CD8-positive, alpha-beta memory T cell (primary cell): ENCODE measurements around the gene COL26A1. TPM values are rescaled to one million over a fixed set of nuclear protein-coding genes. Genes with fewer than 3 reads are reported as not detected.
A peak's percentile ranks its signal among the peaks of the same experiment; 100 is the strongest.

ENCODE experiments used
- CTCF ChIA-PET: fragments of 350-600 bp; sonication (Branson Sonifier 250); formaldehyde crosslinking; loops from one replicate; lab custom pipeline; 2021; ENCODE audit warnings: antibody characterized with exemption; lab: Charles Lee
- POLR2A ChIA-PET: fragments of 350-600 bp; sonication (Branson Sonifier 250); formaldehyde crosslinking; loops from one replicate; lab custom pipeline; 2021; ENCODE audit warnings: antibody characterized with exemption; lab: Charles Lee
- DNase-seq, 5 donors: peaks; one replicate each; pipeline versions ENCODE4 v3.0.0 to v3.0.0-alpha.2; 2020 to 2022; ENCODE audit warnings: mixed read lengths in 1 of 5
- H3K27ac ChIP-seq: one replicate; pipeline ENCODE4 v1.7.0; 2013; ENCODE audit warnings: low read depth, mild to moderate bottlenecking, low read length, moderate library complexity
- H3K27me3 ChIP-seq: 2 replicates; pipeline ENCODE4 v1.7.0; 2013; ENCODE audit warnings: low read length, mild to moderate bottlenecking; ENCODE audit not compliant: insufficient read depth, poor library complexity, severe bottlenecking
- H3K36me3 ChIP-seq: 2 replicates; pipeline ENCODE4 v1.7.0; 2013; ENCODE audit warnings: mild to moderate bottlenecking, low read length, moderate library complexity; ENCODE audit not compliant: insufficient read depth
- H3K4me1 ChIP-seq: 2 replicates; pipeline ENCODE4 v1.7.0; 2013; ENCODE audit warnings: mild to moderate bottlenecking, low read length, moderate library complexity; ENCODE audit not compliant: insufficient read depth
- H3K4me3 ChIP-seq: 2 replicates; pipeline ENCODE4 v1.7.0; 2013; ENCODE audit warnings: mild to moderate bottlenecking, low read length
- H3K9me3 ChIP-seq: 2 replicates; pipeline ENCODE4 v1.7.0; 2013; ENCODE audit warnings: mild to moderate bottlenecking, low read length
- H3K27ac Mint-ChIP-seq, 8 donors: one replicate each; pipeline ENCODE4 v1.8.0; 2020 to 2021; ENCODE audit warnings: mixed read lengths in 8 of 8, mild to moderate bottlenecking in 6 of 8, inconsistent platforms in 3 of 8, moderate library complexity in 3 of 8
- H3K27me3 Mint-ChIP-seq, 2 donors: one replicate each; pipeline ENCODE4 v1.8.0; 2020 to 2021; ENCODE audit warnings: mixed read lengths in 2 of 2, mild to moderate bottlenecking in 1 of 2, moderate library complexity in 1 of 2
- H3K36me3 Mint-ChIP-seq, 3 donors: one replicate each; pipeline ENCODE4 v1.8.0; 2020 to 2021; ENCODE audit warnings: mixed read lengths in 3 of 3, inconsistent platforms in 1 of 3, mild to moderate bottlenecking in 1 of 3
- H3K4me1 Mint-ChIP-seq, 3 donors: one replicate each; pipeline ENCODE4 v1.8.0; 2020 to 2021; ENCODE audit warnings: mixed read lengths in 3 of 3, inconsistent platforms in 1 of 3, mild to moderate bottlenecking in 1 of 3
- H3K4me3 Mint-ChIP-seq, 7 donors: one replicate each; pipeline ENCODE4 v1.8.0; 2020 to 2021; ENCODE audit warnings: mixed read lengths in 7 of 7, mild to moderate bottlenecking in 6 of 7, moderate library complexity in 4 of 7, inconsistent platforms in 2 of 7
- H3K9me3 Mint-ChIP-seq, 5 donors: one replicate each; pipeline ENCODE4 v1.8.0; 2020 to 2022; ENCODE audit warnings: mixed read lengths in 5 of 5, mild to moderate bottlenecking in 3 of 5, moderate library complexity in 2 of 5, inconsistent platforms in 1 of 5
- polyA plus RNA-seq: library from polyadenylated mRNA; unstranded; fragments of 300-500 nt; fragmentation: Illumina TruSeq; gene quantifications from one replicate; pipeline ENCODE4 v1.2.3, GENCODE V29; 2021
- total RNA-seq, 2 experiments: library from RNA; stranded (reverse); gene quantifications; one replicate each; pipeline ENCODE4 v1.2.3, GENCODE V29; 2021

The COL26A1 gene
- total and polyA plus RNA-seq, 3 experiments from 2014 or later = not detected

DNA sequence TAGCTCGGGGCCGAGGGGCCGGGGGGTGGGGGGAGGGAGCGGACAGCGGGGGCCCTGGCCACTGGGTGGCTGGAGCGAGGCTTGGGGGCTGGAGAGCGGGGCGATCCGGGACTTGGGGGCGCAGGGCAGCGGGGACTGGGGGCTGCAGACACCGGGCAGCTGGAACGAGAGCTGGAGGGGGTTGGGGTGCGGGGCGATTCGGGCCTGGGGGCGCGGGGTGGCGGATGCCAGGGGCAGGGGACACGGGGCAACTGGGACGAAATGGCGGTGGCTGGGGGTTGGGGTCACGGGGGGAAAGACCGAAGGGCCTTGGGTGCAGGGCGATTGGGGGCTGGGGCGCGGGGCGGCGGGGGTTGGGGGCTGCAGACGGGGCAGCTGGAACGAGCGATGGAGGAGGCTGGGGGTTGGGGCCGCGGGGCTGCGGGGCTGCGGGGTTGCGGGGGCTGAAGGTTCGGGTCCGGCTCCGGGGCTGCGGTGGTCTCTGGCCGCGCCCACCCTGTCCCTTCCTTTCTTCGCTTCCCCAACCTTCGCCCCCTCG lies 590 bp downstream of the COL26A1 start:
- Mint-ChIP-seq H3K4me3 (peak overlapping the region in 1 of 7 donors; percentile 69), H3K36me3 (no peaks in the 10 kb centered on the region), H3K9me3 (peaks cover 0 to 4% (median 0%) of the 10 kb centered on the region in 5 donors), H3K27me3 (peaks cover 25 to 43% of the 10 kb centered on the region in 2 donors), H3K27ac (no peak overlapping the region), H3K4me1 (peaks cover 0 to 5% (median 3%) of the 10 kb centered on the region in 3 donors)
- Histone ChIP-seq H3K27ac (no peak overlapping the region), H3K9me3 (no peaks in the 10 kb centered on the region), H3K4me1 (no peaks in the 10 kb centered on the region), H3K36me3 (no peaks in the 10 kb centered on the region), H3K4me3 (peak overlapping the region; percentile 45), H3K27me3 (peaks cover 15% of the 10 kb centered on the region)
- POLR2A ChIA-PET = no interaction called here
- CTCF ChIA-PET = interaction anchor here (0.6 to 1.9 kb wide), 4 partner anchors 29 to 1459 kb away, joined by 3 to 10 read pairs (median 5); no protein-coding TSS in a partner anchor
- no peak for DNase-seq

DNA sequence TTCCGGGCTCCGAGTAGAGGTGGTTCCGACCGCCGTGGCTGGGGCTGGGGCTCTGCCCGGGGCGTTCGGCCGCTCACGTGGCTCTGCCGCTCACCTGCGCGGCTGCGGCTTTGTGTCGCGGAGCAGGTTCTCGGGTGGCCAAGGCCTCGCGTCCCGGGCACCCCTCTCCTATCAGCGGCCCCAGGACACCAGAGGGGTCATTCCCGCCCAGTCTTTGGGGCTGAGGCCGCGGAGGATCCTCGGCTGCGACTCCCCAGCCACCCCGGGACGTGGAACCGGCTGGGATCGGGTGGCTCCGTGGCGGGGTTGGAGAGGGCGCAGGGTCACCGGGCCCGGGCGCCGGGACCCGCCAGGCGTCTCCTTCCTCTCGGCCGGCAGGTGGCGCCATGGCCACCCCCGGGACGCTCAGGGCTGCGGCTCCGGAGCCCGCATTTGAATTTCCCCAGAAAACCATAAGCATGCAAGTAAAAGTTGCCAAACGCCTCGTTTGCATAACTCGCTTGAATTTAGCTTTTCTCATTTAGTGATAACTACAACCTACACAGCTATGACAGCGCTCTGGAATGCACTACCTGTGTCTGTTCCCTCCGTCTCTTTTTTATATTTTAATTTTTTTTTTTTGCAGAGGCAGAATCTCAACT lies 1.2 kb downstream of the COL26A1 start:
- H3K4me1 Mint-ChIP-seq = peaks cover 0 to 5% (median 3%) of the 10 kb centered on the region in 3 donors
- no peak overlapping the region for H3K27ac ChIP-seq
- peak overlapping the region in 6 of 7 donors; percentile 41 to 79 (median 54) for H3K4me3 Mint-ChIP-seq
- H3K9me3 Mint-ChIP-seq = peaks cover 0 to 4% (median 0%) of the 10 kb centered on the region in 5 donors
- peak overlapping the region; percentile 45 for H3K4me3 ChIP-seq
- H3K27me3 ChIP-seq = peaks cover 15% of the 10 kb centered on the region
- H3K4me1 ChIP-seq = no peaks in the 10 kb centered on the region
- H3K36me3 ChIP-seq = no peaks in the 10 kb centered on the region
- H3K36me3 Mint-ChIP-seq = no peaks in the 10 kb centered on the region
- no peak overlapping the region for H3K27ac Mint-ChIP-seq
- H3K9me3 ChIP-seq = no peaks in the 10 kb centered on the region
- ChIA-PET POLR2A (no interaction called here), CTCF (interaction anchor here (0.7 to 1.9 kb wide), 8 partner anchors 8 to 144 kb away, joined by 3 to 10 read pairs (median 6); no protein-coding TSS in a partner anchor)
- peak; percentile 36 to 70 (median 51) for DNase-seq
- H3K27me3 Mint-ChIP-seq = peaks cover 29 to 46% of the 10 kb centered on the region in 2 donors

DNA sequence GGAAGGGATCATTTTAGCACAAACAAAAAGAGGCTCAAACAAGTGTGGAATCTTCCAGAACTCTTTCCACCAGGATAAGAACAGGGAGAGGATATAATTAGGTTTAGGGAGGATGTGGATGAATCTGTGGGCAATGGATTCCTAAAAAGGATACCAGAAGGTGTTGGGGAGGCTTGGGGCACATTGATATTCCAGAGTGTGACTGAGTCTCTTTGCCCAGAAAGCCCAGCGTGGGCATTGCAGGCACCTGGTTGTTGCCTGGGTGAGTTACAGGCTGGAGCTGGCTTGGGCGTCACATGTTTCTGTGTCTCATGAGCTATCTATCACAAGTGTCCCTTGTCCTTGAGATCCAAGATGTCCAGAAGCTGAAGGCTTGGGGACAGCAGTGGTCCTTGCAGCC lies 3.3 kb downstream of the COL26A1 start:
- Histone ChIP-seq H3K9me3 (no peaks in the 10 kb centered on the region), H3K27me3 (peaks cover 15% of the 10 kb centered on the region), H3K36me3 (no peaks in the 10 kb centered on the region), H3K4me1 (no peaks in the 10 kb centered on the region), H3K27ac (no peak overlapping the region), H3K4me3 (no peak overlapping the region)
- no peak for DNase-seq
- CTCF ChIA-PET = interaction anchor here (0.7 to 1.1 kb wide), 2 partner anchors 10 to 46 kb away, joined by 3 read pairs; no protein-coding TSS in a partner anchor
- no peaks in the 10 kb centered on the region for H3K36me3 Mint-ChIP-seq
- POLR2A ChIA-PET = no interaction called here
- H3K9me3 Mint-ChIP-seq = peaks cover 0 to 4% (median 0%) of the 10 kb centered on the region in 5 donors
- peaks cover 25 to 53% of the 10 kb centered on the region in 2 donors for H3K27me3 Mint-ChIP-seq
- no peak overlapping the region for H3K27ac Mint-ChIP-seq
- no peak overlapping the region for H3K4me3 Mint-ChIP-seq
- H3K4me1 Mint-ChIP-seq = peaks cover 0 to 5% (median 3%) of the 10 kb centered on the region in 3 donors

- H3K4me1 Mint-ChIP-seq = no peaks in the 10 kb centered on the region
- peaks cover 24 to 57% of the 10 kb centered on the region in 2 donors for H3K27me3 Mint-ChIP-seq
- POLR2A ChIA-PET = no interaction called here
- H3K27ac Mint-ChIP-seq = no peak overlapping the region
- CTCF ChIA-PET = no interaction called here
- H3K9me3 ChIP-seq = no peaks in the 10 kb centered on the region
- H3K27ac ChIP-seq = no peak overlapping the region
- peaks cover 15% of the 10 kb centered on the region for H3K27me3 ChIP-seq
- H3K4me3 ChIP-seq = no peak overlapping the region
- H3K4me1 ChIP-seq = no peaks in the 10 kb centered on the region
- no peak overlapping the region for H3K4me3 Mint-ChIP-seq
- DNase-seq = no peak
- H3K36me3 Mint-ChIP-seq = no peaks in the 10 kb centered on the region
- H3K36me3 ChIP-seq = no peaks in the 10 kb centered on the region
- peaks cover 0 to 3% (median 0%) of the 10 kb centered on the region in 5 donors for H3K9me3 Mint-ChIP-seq
Observed at GRCh38 chr7:101367676-101368075, 5.0 kb downstream of the COL26A1 start.

- POLR2A ChIA-PET = no interaction called here
- H3K36me3 Mint-ChIP-seq = no peaks in the 10 kb centered on the region
- Histone ChIP-seq H3K4me1 (no peaks in the 10 kb centered on the region), H3K4me3 (no peak overlapping the region), H3K36me3 (no peaks in the 10 kb centered on the region), H3K9me3 (no peaks in the 10 kb centered on the region), H3K27ac (no peak overlapping the region), H3K27me3 (peaks cover 15% of the 10 kb centered on the region)
- peaks cover 0 to 3% (median 0%) of the 10 kb centered on the region in 5 donors for H3K9me3 Mint-ChIP-seq
- H3K27me3 Mint-ChIP-seq = peaks cover 26 to 65% of the 10 kb centered on the region in 2 donors
- H3K4me3 Mint-ChIP-seq = no peak overlapping the region
- CTCF ChIA-PET = interaction anchor here (1.7 kb wide), 1 partner anchor 42 kb away, joined by 4 read pairs; no protein-coding TSS in a partner anchor
- H3K4me1 Mint-ChIP-seq = no peaks in the 10 kb centered on the region
- no peak overlapping the region for H3K27ac Mint-ChIP-seq
- DNase-seq = no peak
Observed at GRCh38 chr7:101368422-101369165, 5.9 kb downstream of the COL26A1 start.

GRCh38 chr7:101370836-101371235 lies 8.2 kb downstream of the COL26A1 start:
- ChIA-PET CTCF (no interaction called here), POLR2A (no interaction called here)
- Histone ChIP-seq H3K4me1 (no peaks in the 10 kb centered on the region), H3K4me3 (no peak overlapping the region), H3K36me3 (no peaks in the 10 kb centered on the region), H3K27ac (no peak overlapping the region), H3K9me3 (no peaks in the 10 kb centered on the region), H3K27me3 (peaks cover 4% of the 10 kb centered on the region)
- Mint-ChIP-seq H3K4me1 (no peaks in the 10 kb centered on the region), H3K36me3 (no peaks in the 10 kb centered on the region), H3K27me3 (peaks cover 24 to 55% of the 10 kb centered on the region in 2 donors), H3K27ac (no peak overlapping the region), H3K4me3 (no peak overlapping the region), H3K9me3 (no peaks in the 10 kb centered on the region)
- no peak for DNase-seq

DNA sequence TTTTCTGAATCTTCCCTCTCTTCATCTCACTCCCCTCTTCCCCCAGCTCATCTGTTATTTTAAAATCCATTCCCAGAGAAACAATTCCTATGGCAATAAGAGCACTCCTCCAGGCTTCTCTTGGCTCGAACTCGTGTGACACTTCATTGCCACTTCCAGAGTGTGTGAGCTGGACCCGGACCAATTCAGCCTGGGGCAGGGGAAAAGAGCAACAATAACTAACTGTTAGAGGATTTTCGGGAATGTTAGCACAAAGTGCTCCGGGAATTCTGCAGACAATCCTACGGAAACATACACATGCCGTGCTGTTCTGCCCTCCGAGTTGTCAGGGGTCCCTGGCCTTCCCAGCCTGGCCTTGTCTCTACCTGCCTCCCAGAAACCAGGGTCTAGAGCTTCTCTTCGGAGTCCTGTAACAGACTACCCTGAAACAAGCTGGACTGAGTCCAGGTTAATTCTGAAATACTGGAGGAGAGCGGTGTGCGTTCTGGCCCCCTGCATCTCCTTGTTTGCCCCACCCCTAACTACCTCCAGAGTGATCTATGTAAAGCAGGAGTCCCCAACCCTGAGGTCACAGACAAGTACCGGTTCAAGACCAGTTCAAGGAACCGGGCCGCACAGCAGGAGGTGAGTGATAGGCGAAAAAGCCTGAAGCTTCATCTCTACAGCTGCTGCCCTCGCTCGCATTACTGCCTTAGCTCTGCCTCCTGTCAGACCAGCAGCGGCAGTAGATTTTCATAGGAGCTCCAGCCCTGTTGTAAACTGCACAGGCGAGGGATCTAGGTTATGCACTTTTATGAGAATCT lies 11.3 kb downstream of the COL26A1 start:
- Mint-ChIP-seq H3K27me3 (peaks cover 20 to 37% of the 10 kb centered on the region in 2 donors), H3K9me3 (no peaks in the 10 kb centered on the region)
- no peak for DNase-seq

More for the DNA sequence above, 11.3 kb downstream of the COL26A1 start:
- H3K27me3 ChIP-seq = no peaks in the 10 kb centered on the region
- H3K4me1 ChIP-seq = no peaks in the 10 kb centered on the region
- no peaks in the 10 kb centered on the region for H3K9me3 ChIP-seq
- Mint-ChIP-seq H3K4me1 (no peaks in the 10 kb centered on the region), H3K27ac (peak overlapping the region in 1 of 8 donors; percentile 55), H3K4me3 (no peak overlapping the region), H3K36me3 (no peaks in the 10 kb centered on the region)
- CTCF ChIA-PET = interaction anchor here (0.8 to 1.6 kb wide), 2 partner anchors 10 to 12 kb away, joined by 3 to 5 read pairs; no protein-coding TSS in a partner anchor
- POLR2A ChIA-PET = no interaction called here
- no peak overlapping the region for H3K4me3 ChIP-seq
- H3K27ac ChIP-seq = no peak overlapping the region
- no peaks in the 10 kb centered on the region for H3K36me3 ChIP-seq
